CD4-positive, alpha-beta memory T cell (primary cell): ENCODE data around the gene ACAD10. TPM values are rescaled to one million over a fixed set of nuclear protein-coding genes. Genes with fewer than 3 reads are reported as not detected.
"Not testable (repeated sequence)": the region's sequence is repeated elsewhere in the genome, so short reads cannot be mapped to it uniquely, and the experiment has no call there.

ENCODE experiments used
- CTCF ChIA-PET: fragments of 350-600 bp; sonication (Branson Sonifier 250); formaldehyde crosslinking; loops from one replicate; lab custom pipeline; 2021; ENCODE audit warnings: inconsistent platforms; ENCODE audit not compliant: partially characterized antibody; lab: Charles Lee
- POLR2A ChIA-PET: fragments of 350-600 bp; sonication (Branson Sonifier 250); formaldehyde crosslinking; loops from one replicate; lab custom pipeline; 2021; ENCODE audit not compliant: partially characterized antibody; lab: Charles Lee
- DNase-seq, 5 donors: peaks; one replicate each; pipeline versions ENCODE4 v3.0.0 to v3.0.0-alpha.2; 2020 to 2022; ENCODE audit warnings: mixed read lengths in 1 of 5
- H3K27ac ChIP-seq: one replicate; pipeline ENCODE4 v1.7.0; 2013; ENCODE audit warnings: low read depth, low read length
- H3K27me3 ChIP-seq: 2 replicates; pipeline ENCODE4 v1.7.0; 2013; ENCODE audit warnings: mild to moderate bottlenecking, low read length, moderate library complexity; ENCODE audit not compliant: insufficient read depth
- H3K36me3 ChIP-seq: 2 replicates; pipeline ENCODE4 v1.7.0; 2013; ENCODE audit warnings: mild to moderate bottlenecking, low read length, moderate library complexity; ENCODE audit not compliant: insufficient read depth
- H3K4me1 ChIP-seq: 2 replicates; pipeline ENCODE4 v1.7.0; 2013; ENCODE audit warnings: mild to moderate bottlenecking, low read length, moderate library complexity; ENCODE audit not compliant: insufficient read depth
- H3K4me3 ChIP-seq, 2 donors: one replicate each; pipeline ENCODE4 v1.7.0; 2013; ENCODE audit warnings: low read length in 2 of 2, mild to moderate bottlenecking in 1 of 2
- H3K9me3 ChIP-seq, 2 donors: one replicate each; pipeline ENCODE4 v1.7.0; 2013; ENCODE audit warnings: low read length in 2 of 2, control low read depth in 1 of 2; ENCODE audit not compliant: control insufficient read depth in 1 of 2
- H3K27ac Mint-ChIP-seq, 7 donors: one replicate each; pipeline ENCODE4 v1.8.0; 2020 to 2021; ENCODE audit warnings: mixed read lengths in 7 of 7, mild to moderate bottlenecking in 6 of 7, inconsistent platforms in 3 of 7, moderate library complexity in 3 of 7
- H3K27me3 Mint-ChIP-seq, 2 donors: one replicate each; pipeline ENCODE4 v1.8.0; 2020 to 2021; ENCODE audit warnings: mixed read lengths in 2 of 2
- H3K36me3 Mint-ChIP-seq, 2 donors: one replicate each; pipeline ENCODE4 v1.8.0; 2020 to 2021; ENCODE audit warnings: mixed read lengths in 2 of 2, inconsistent platforms in 1 of 2, mild to moderate bottlenecking in 1 of 2
- H3K4me1 Mint-ChIP-seq, 4 donors: one replicate each; pipeline ENCODE4 v1.8.0; 2020 to 2021; ENCODE audit warnings: mixed read lengths in 4 of 4, mild to moderate bottlenecking in 1 of 4
- H3K4me3 Mint-ChIP-seq, 8 donors: one replicate each; pipeline ENCODE4 v1.8.0; 2020 to 2021; ENCODE audit warnings: mixed read lengths in 8 of 8, mild to moderate bottlenecking in 7 of 8, moderate library complexity in 6 of 8, inconsistent platforms in 3 of 8
- H3K9me3 Mint-ChIP-seq, 8 donors: one replicate each; pipeline ENCODE4 v1.8.0; 2020 to 2021; ENCODE audit warnings: mixed read lengths in 8 of 8, mild to moderate bottlenecking in 5 of 8, inconsistent platforms in 3 of 8, moderate library complexity in 1 of 8
- intact Hi-C: fragments of 100-400 bp; cut with micrococcal nuclease; formaldehyde crosslinking; loops from one replicate; pipeline ENCODE4 v1.15.1; 2023
- polyA plus RNA-seq, 2 donors: library from polyadenylated mRNA; unstranded; fragments of 300-500 nt; fragmentation: Illumina TruSeq; gene quantifications; one replicate each; pipeline ENCODE4 v1.2.3, GENCODE V29; 2021
- total RNA-seq, 2 experiments: library from RNA; stranded (reverse); gene quantifications; one replicate each; pipeline ENCODE4 v1.2.3, GENCODE V29; 2021

The ACAD10 gene
- total and polyA plus RNA-seq, 4 experiments from 2014 or later, result 13.4 to 58.3 (median 33.4) TPM

GRCh38 chr12:111763552-111763951, 77.7 kb downstream of the ACAD10 start:
- Mint-ChIP-seq H3K4me3 (peak overlapping the region in 1 of 8 donors; percentile 32), H3K4me1 (peaks cover 7 to 20% (median 13%) of the 10 kb centered on the region in 4 donors), H3K27ac (peak overlapping the region in 1 of 7 donors; percentile 74), H3K27me3 (peaks cover 23 to 32% of the 10 kb centered on the region in 2 donors)
- H3K27me3 ChIP-seq, H3K36me3 Mint-ChIP-seq, CTCF ChIA-PET, H3K9me3 Mint-ChIP-seq, H3K4me3 ChIP-seq, H3K36me3 ChIP-seq, H3K27ac ChIP-seq, DNase-seq, POLR2A ChIA-PET, H3K4me1 ChIP-seq, H3K9me3 ChIP-seq, intact Hi-C loops: not testable (repeated sequence)

- Histone ChIP-seq H3K36me3 (no peaks in the 10 kb centered on the region), H3K4me3 (no peak overlapping the region), H3K27me3 (no peaks in the 10 kb centered on the region), H3K4me1 (peaks cover 8% of the 10 kb centered on the region), H3K9me3 (no peaks in the 10 kb centered on the region), H3K27ac (no peak overlapping the region)
- Mint-ChIP-seq H3K36me3 (peaks cover 0 to 3% of the 10 kb centered on the region in 2 donors), H3K9me3 (peaks cover 0 to 3% (median 0%) of the 10 kb centered on the region in 8 donors), H3K4me1 (peaks cover 7 to 20% (median 13%) of the 10 kb centered on the region in 4 donors), H3K27ac (no peak overlapping the region), H3K4me3 (no peak overlapping the region), H3K27me3 (peaks cover 23 to 32% of the 10 kb centered on the region in 2 donors)
- intact Hi-C loops, result no loop called here
- ChIA-PET POLR2A (no interaction called here), CTCF (no interaction called here)
- DNase-seq, result no peak
These were observed 78.4 kb downstream of the ACAD10 start for GRCh38 chr12:111764120-111764821.

- POLR2A ChIA-PET, result no interaction called here
- CTCF ChIA-PET, result no interaction called here
- Histone ChIP-seq H3K27me3 (no peaks in the 10 kb centered on the region), H3K4me1 (peaks cover 8% of the 10 kb centered on the region), H3K27ac (no peak within 1 kb of the TSS), H3K36me3 (no peaks in the 10 kb centered on the region), H3K4me3 (peak within 1 kb of the TSS in 1 of 2 donors; percentile 28), H3K9me3 (no peaks in the 10 kb centered on the region)
- peaks cover 0 to 3% (median 0%) of the 10 kb centered on the region in 8 donors for H3K9me3 Mint-ChIP-seq
- peaks cover 23 to 37% of the 10 kb centered on the region in 2 donors for H3K27me3 Mint-ChIP-seq
- H3K4me1 Mint-ChIP-seq, result peaks cover 6 to 20% (median 12%) of the 10 kb centered on the region in 4 donors
- H3K36me3 Mint-ChIP-seq, result peaks cover 0 to 3% of the 10 kb centered on the region in 2 donors
- H3K27ac Mint-ChIP-seq, result peak within 1 kb of the TSS in 1 of 7 donors; percentile 75
- intact Hi-C loops, result no loop called here
- H3K4me3 Mint-ChIP-seq, result peak within 1 kb of the TSS; percentile 54 to 88 (median 78)
- DNase-seq, result peak in 3 of 5 donors; percentile 1 to 8 (median 7)
These were observed 80.9 kb downstream of the ACAD10 start, which contains the start of gene ALDH2 for GRCh38 chr12:111766608-111767361. TSS of gene ALDH2 (plus strand) at chr12:111766933. CDS start at chr12:111766983, 50 bp downstream.

- peaks cover 23 to 34% of the 10 kb centered on the region in 2 donors for H3K27me3 Mint-ChIP-seq
- peaks cover 6 to 20% (median 12%) of the 10 kb centered on the region in 4 donors for H3K4me1 Mint-ChIP-seq
- Histone ChIP-seq H3K4me3 (no peak overlapping the region), H3K4me1 (peaks cover 8% of the 10 kb centered on the region), H3K9me3 (no peaks in the 10 kb centered on the region), H3K27ac (no peak overlapping the region), H3K36me3 (no peaks in the 10 kb centered on the region), H3K27me3 (no peaks in the 10 kb centered on the region)
- H3K4me3 Mint-ChIP-seq, result peak overlapping the region; percentile 54 to 88 (median 77)
- H3K36me3 Mint-ChIP-seq, result peaks cover 0 to 3% of the 10 kb centered on the region in 2 donors
- H3K27ac Mint-ChIP-seq, result no peak overlapping the region
- CTCF ChIA-PET, result interaction anchor here (1.1 kb wide), 1 partner anchor 46 kb away, joined by 5 read pairs; no protein-coding TSS in a partner anchor
- DNase-seq, result no peak
- H3K9me3 Mint-ChIP-seq, result peaks cover 0 to 3% (median 0%) of the 10 kb centered on the region in 8 donors
- intact Hi-C loops, result no loop called here
- POLR2A ChIA-PET, result no interaction called here
These were observed 81.7 kb downstream of the ACAD10 start for GRCh38 chr12:111767362-111768158.

- Histone ChIP-seq H3K27me3 (no peaks in the 10 kb centered on the region), H3K4me1 (peaks cover 8% of the 10 kb centered on the region), H3K36me3 (no peaks in the 10 kb centered on the region), H3K27ac (no peak overlapping the region), H3K9me3 (no peaks in the 10 kb centered on the region), H3K4me3 (no peak overlapping the region)
- no peak overlapping the region for H3K27ac Mint-ChIP-seq
- H3K9me3 Mint-ChIP-seq, result peaks cover 0 to 3% (median 0%) of the 10 kb centered on the region in 8 donors
- peaks cover 21 to 30% of the 10 kb centered on the region in 2 donors for H3K27me3 Mint-ChIP-seq
- peaks cover 0 to 3% of the 10 kb centered on the region in 2 donors for H3K36me3 Mint-ChIP-seq
- H3K4me1 Mint-ChIP-seq, result peaks cover 6 to 20% (median 12%) of the 10 kb centered on the region in 4 donors
- ChIA-PET POLR2A (interaction anchor here (1.0 kb wide), 1 partner anchor 74 kb away, joined by 3 read pairs; the partner anchor contains the start of gene MAPKAPK5), CTCF (interaction anchor here (0.6 to 1.1 kb wide), 2 partner anchors 28 to 45 kb away, joined by 5 to 6 read pairs; no protein-coding TSS in a partner anchor)
- intact Hi-C loops, result no loop called here
- DNase-seq, result no peak
- H3K4me3 Mint-ChIP-seq, result no peak overlapping the region
These were observed 82.5 kb downstream of the ACAD10 start for GRCh38 chr12:111768159-111768895.

- POLR2A ChIA-PET, result no interaction called here
- intact Hi-C loops, result no loop called here
- peaks cover 12 to 23% of the 10 kb centered on the region in 2 donors for H3K27me3 Mint-ChIP-seq
- peaks cover 6 to 17% (median 11%) of the 10 kb centered on the region in 4 donors for H3K4me1 Mint-ChIP-seq
- peaks cover 0 to 3% (median 0%) of the 10 kb centered on the region in 8 donors for H3K9me3 Mint-ChIP-seq
- Histone ChIP-seq H3K9me3 (no peaks in the 10 kb centered on the region), H3K4me1 (peaks cover 8% of the 10 kb centered on the region), H3K27ac (no peak overlapping the region), H3K36me3 (no peaks in the 10 kb centered on the region), H3K27me3 (no peaks in the 10 kb centered on the region), H3K4me3 (no peak overlapping the region)
- CTCF ChIA-PET, result no interaction called here
- H3K27ac Mint-ChIP-seq, result no peak overlapping the region
- no peak overlapping the region for H3K4me3 Mint-ChIP-seq
- no peak for DNase-seq
- H3K36me3 Mint-ChIP-seq, result peaks cover 0 to 3% of the 10 kb centered on the region in 2 donors
These were observed 83.7 kb downstream of the ACAD10 start for GRCh38 chr12:111769599-111769998.
